Skeletal muscle cell (primary cell): Measurements from ENCODE around the gene CXCL1.

ENCODE experiments used
- DNase-seq: peaks from one replicate; pipeline ENCODE4 v3.0.0-alpha.2; 2010; ENCODE audit warnings: low read depth
- H3K4me3 ChIP-seq: 2 replicates; pipeline ENCODE4 v1.5.1; 2011; ENCODE audit warnings: low read depth, mild to moderate bottlenecking, control low read depth, low read length, moderate library complexity

The CXCL1 gene

DNA sequence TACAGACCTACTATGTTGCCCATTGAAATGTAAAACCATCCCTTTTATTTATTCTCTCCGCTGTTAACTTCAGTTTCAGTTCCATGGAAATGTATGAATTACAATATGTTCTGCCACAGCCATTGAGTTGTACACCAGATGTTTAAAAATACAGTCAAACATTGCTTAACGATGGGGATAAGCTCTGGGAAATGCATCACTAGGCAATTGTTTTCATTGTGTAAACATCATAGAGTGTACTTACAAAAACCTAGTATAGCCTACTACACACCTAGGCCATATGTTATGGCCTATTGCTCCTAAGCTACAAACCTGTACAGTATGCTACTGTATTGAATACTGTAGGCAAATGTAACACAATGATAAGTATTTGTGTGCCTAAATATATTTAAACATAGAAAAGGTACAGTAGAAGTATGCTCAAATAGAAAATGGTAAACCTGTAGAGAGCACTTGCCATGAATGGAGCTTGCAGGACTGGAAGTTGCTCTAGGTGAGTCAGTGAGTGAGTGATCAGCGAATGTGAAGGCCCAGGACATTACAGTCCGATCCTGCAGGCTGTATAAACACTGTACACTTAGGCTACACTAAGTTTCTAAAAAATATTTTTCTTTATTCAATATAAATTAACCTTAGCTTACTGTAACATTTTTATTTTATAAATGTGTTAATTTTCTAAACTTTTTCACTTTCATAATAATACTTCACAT, 18.8 kb upstream of the CXCL1 start:
- H3K4me3 ChIP-seq: no peak overlapping the region
- no peak for DNase-seq

GRCh38 chr4:73851293-73851692, 17.9 kb upstream of the CXCL1 start:
- H3K4me3 ChIP-seq: no peak overlapping the region
- no peak for DNase-seq

GRCh38 chr4:73852771-73853170, 16.4 kb upstream of the CXCL1 start:
- DNase-seq: no peak
- H3K4me3 ChIP-seq: no peak overlapping the region

GRCh38 chr4:73853246-73853704, 15.9 kb upstream of the CXCL1 start, which contains the start of gene PF4V1:
PF4V1 (plus strand) TSS chr4:73853296; CDS start chr4:73853363, 67 bp downstream.
- DNase-seq: no peak
- no peak within 1 kb of the TSS for H3K4me3 ChIP-seq

- H3K4me3 ChIP-seq: no peak overlapping the region
- DNase-seq: no peak
Observed at GRCh38 chr4:73853718-73854473, 15.3 kb upstream of the CXCL1 start.

DNA sequence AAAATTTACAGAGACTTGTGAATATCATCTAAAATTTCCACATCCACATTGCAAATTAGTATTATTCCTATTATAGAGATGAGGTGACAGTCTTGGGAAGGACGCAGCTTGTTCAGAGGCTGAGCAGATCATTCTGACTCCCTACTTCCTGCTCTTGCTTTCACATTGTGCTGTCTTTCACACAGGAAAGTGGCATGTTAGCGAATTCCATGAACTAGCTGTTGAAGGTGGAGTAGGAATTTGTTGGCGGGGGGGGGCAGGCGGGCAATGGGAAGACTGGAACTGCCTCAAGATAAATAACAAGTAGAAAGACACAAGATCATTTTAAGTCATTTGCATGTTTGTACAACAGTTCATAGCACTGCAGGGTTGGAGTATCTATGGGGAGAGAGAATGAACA, 13.8 kb upstream of the CXCL1 start:
- H3K4me3 ChIP-seq: no peak overlapping the region
- no peak for DNase-seq

DNA sequence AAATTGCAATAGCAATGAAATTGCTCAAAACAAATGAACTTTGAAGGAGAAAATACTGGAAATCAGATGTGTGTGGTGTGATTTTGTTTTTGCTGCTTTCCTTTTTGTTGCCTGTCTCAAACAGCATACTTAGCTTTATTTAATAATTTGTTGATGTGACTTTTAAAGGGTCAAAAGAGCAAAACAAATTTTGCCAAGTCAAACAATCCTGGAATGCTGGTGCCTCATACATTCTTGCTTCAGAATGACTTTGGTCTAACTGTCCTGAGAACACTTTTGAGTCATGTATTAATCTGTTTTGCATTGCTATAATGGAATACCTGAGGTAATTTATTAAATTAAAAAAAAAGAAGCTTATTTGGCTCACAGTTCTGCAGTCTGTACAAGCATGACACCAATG, 12.7 kb upstream of the CXCL1 start:
- DNase-seq: peak; percentile 73
- H3K4me3 ChIP-seq: no peak overlapping the region

DNA sequence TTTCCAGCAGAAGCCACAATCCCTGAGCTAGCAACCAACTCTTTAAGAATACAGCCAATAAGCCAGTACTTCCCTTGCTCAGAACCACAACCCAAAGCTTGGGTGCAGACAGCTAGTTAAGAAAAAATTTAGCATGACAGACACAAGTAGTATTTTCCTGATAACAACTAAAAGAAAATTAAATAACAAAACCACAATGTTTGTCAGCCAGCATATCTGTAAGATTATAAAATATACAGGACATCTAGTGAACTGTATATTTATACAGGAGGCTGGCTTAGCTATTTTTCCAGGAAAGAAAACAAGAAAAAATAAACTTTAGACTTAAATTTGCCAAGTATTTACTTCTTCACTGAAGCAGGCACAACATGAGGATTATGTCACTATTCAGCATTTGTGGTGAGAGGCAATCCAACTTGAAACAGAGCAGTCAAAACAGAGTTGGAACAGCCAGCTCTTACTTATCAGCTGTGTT, 9.5 kb upstream of the CXCL1 start:
- DNase-seq: no peak
- H3K4me3 ChIP-seq: no peak overlapping the region

- DNase-seq: no peak
- H3K4me3 ChIP-seq: no peak overlapping the region
Observed at GRCh38 chr4:73860181-73860580, 9.0 kb upstream of the CXCL1 start.

DNA sequence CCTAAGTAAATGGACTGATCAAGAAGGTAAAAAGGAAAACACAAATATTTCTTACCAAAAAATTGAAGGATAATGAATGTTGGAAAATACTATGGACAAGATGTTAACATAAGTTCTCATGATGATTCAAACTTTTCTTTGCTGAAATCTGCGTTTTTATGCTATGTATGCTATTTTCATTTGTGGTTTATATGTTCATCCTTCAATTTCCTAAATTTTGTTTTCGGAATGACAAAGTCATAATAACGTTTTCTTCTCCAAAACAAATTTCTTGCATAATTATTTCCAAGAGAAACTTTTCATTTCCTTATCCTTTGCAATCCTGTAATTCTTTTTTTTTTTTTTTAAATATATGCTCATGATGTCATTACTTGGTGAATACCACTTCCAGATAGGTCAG, 8.3 kb upstream of the CXCL1 start:
- no peak for DNase-seq

GRCh38 chr4:73862322-73862721, 6.9 kb upstream of the CXCL1 start:
- no peak for DNase-seq
- H3K4me3 ChIP-seq: no peak overlapping the region

More for the DNA sequence above, 8.3 kb upstream of the CXCL1 start:
- H3K4me3 ChIP-seq: no peak overlapping the region

GRCh38 chr4:73864365-73864764, 4.8 kb upstream of the CXCL1 start:
- no peak overlapping the region for H3K4me3 ChIP-seq
- no peak for DNase-seq

DNA sequence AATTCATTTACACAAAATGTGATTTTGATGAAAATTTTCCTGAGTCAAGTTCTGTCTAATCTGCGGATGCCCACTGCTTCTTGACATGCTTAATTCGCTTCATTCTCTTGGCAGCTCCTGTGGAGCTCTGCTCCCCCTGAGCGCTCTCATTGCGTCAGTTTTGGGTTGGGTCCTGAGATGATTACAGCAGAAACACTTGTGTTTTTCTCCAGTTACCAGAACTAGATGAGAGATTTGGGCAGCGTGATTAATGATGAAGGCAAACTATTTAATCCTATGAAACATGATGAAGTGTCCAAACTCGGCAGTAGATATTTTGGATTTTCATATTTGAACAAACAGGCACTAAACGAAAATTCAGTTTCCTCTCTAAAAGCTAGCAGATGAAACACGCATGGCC, 4.2 kb upstream of the CXCL1 start:
- no peak for DNase-seq

GRCh38 chr4:73865431-73866096, 3.6 kb upstream of the CXCL1 start:
- H3K4me3 ChIP-seq: no peak overlapping the region
- DNase-seq: no peak

More for the DNA sequence above, 4.2 kb upstream of the CXCL1 start:
- no peak overlapping the region for H3K4me3 ChIP-seq

DNA sequence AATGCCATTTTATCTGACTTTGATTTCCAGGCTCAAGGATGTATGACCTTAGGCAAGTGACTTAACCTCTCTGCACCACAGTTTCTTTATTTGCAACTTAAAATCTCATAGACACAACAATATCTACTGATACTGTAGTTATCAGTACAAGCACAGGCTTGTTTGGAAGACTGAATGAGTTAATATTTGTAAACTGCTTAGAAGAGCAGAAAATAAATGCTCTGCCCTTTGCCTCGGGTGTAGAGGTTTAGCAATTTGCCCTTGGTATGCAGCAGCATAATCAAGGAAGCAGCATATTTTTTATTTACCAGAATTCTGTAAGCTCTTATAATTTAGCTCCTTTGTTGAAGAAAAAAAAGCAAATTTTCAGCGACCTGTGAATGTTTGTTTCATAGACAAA, 2.9 kb upstream of the CXCL1 start:
- no peak for DNase-seq
- H3K4me3 ChIP-seq: no peak overlapping the region

GRCh38 chr4:73867783-73868182, 1.4 kb upstream of the CXCL1 start:
- H3K4me3 ChIP-seq: no peak overlapping the region
- DNase-seq: no peak

DNA sequence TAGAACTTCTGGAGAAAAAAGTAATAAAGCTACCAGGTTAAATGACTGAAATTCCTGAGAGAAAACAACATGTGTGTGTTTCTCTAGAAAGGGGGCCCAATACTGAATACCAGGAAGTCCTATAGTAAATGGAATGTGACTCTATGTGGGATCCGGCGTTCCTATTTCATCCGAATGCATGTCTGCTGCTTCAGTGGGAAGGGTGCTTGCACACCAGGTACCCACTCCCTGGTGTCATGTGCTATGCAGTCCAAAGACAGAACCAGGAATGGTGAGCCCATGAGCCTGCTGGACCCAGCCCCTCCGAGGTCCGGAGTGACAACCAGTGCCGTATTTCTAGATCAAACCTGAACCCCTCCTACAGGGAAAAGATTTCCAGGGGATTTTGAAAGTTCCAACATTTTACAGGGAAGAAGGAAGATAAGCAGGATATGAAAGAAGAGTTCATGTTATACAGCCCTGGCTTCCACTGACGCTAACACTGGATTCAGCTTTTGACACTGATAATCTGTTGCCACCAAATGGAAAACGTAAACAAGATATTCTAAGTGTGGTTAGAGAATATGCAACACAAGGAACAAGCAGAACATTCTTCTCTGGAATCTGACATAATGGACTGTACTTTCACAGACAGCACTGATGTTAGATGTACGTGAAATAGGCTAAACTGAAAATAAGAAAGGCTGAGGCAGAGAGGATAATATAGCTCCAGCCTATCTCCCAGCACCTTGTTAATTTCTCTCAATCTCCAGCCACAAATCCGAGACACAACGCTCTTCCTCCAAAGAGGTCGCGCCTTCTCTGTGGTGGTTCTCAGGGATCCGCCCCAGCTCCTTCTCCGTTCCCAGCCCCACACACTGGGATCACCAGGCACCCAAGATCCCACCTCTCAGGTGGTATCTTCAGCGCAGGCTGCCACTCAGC, 725 bp upstream of the CXCL1 start:
- peak overlapping the region; percentile 62 for H3K4me3 ChIP-seq
- no peak for DNase-seq

DNA sequence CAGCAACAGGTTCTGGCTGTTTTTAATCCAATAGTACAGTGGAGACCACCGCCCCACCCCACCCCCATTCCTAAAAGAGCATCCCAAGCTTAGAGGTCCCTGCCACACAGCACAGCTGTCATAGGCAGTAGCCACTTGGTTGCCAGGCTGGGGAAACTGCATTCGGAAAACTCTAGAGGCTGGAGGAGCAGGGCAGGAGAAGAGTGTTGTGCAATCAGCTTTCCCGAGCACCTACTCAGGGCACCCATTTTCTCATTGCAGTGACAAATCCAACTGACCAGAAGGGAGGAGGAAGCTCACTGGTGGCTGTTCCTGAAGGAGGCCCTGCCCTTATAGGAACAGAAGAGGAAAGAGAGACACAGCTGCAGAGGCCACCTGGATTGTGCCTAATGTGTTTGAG, 1.1 kb downstream of the CXCL1 start:
- H3K4me3 ChIP-seq: peak overlapping the region; percentile 62

DNA sequence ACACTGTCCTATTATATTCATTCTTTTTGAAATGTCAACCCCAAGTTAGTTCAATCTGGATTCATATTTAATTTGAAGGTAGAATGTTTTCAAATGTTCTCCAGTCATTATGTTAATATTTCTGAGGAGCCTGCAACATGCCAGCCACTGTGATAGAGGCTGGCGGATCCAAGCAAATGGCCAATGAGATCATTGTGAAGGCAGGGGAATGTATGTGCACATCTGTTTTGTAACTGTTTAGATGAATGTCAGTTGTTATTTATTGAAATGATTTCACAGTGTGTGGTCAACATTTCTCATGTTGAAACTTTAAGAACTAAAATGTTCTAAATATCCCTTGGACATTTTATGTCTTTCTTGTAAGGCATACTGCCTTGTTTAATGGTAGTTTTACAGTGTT, 1.6 kb downstream of the CXCL1 start:
- no peak for DNase-seq
- H3K4me3 ChIP-seq: no peak overlapping the region

More for the DNA sequence above, 1.1 kb downstream of the CXCL1 start:
- DNase-seq: no peak
